HuH-7 (cell line): ENCODE results near the gene SPEF2.
"Not testable (repeated sequence)": the region's sequence is repeated elsewhere in the genome, so short reads cannot be mapped to it uniquely, and the experiment has no call there.

Source experiments
- DNase-seq: peaks from one replicate; pipeline ENCODE4 v3.0.0; 2011; ENCODE audit warnings: low spot score

SPEF2 gene

GRCh38 chr5:35823347-35824098 lies 205.9 kb downstream of the SPEF2 start:
- no peak for DNase-seq

- DNase-seq, result no peak
Measured at GRCh38 chr5:35826056-35826455, 208.4 kb downstream of the SPEF2 start.

- no peak for DNase-seq
Measured at GRCh38 chr5:35826554-35826953, 208.9 kb downstream of the SPEF2 start.

- DNase-seq, result no peak
Measured at GRCh38 chr5:35828082-35828598, 210.5 kb downstream of the SPEF2 start.

GRCh38 chr5:35830587-35830986 lies 212.9 kb downstream of the SPEF2 start:
- no peak for DNase-seq

GRCh38 chr5:35832762-35833161 lies 215.1 kb downstream of the SPEF2 start:
- no peak for DNase-seq

- DNase-seq, result no peak
Measured at GRCh38 chr5:35833224-35833623, 215.6 kb downstream of the SPEF2 start.

- DNase-seq, result no peak
Measured at GRCh38 chr5:35835796-35836742, 218.4 kb downstream of the SPEF2 start.

GRCh38 chr5:35838370-35839042 lies 220.8 kb downstream of the SPEF2 start:
- no peak for DNase-seq

- DNase-seq, result no peak
Measured at GRCh38 chr5:35842856-35843255, 225.2 kb downstream of the SPEF2 start.

- not testable (repeated sequence) for DNase-seq
Measured at GRCh38 chr5:35845508-35845907, 227.8 kb downstream of the SPEF2 start.

- DNase-seq, result no peak
Measured at GRCh38 chr5:35847491-35847890, 229.8 kb downstream of the SPEF2 start.

GRCh38 chr5:35847961-35848360 lies 230.3 kb downstream of the SPEF2 start:
- DNase-seq, result no peak

GRCh38 chr5:35849860-35850259 lies 232.2 kb downstream of the SPEF2 start:
- no peak for DNase-seq

- DNase-seq, result no peak
Measured at GRCh38 chr5:35850967-35851680, 233.5 kb downstream of the SPEF2 start.

- DNase-seq, result no peak
Measured at GRCh38 chr5:35852084-35852734, 234.5 kb downstream of the SPEF2 start.

GRCh38 chr5:35852773-35853172 lies 235.1 kb downstream of the SPEF2 start:
- no peak for DNase-seq

- DNase-seq, result no peak
Measured at GRCh38 chr5:35853631-35854030, 236.0 kb downstream of the SPEF2 start.

GRCh38 chr5:35854248-35854647 lies 236.6 kb downstream of the SPEF2 start:
- DNase-seq, result no peak

- no peak for DNase-seq
Measured at GRCh38 chr5:35855187-35855586, 237.5 kb downstream of the SPEF2 start.

GRCh38 chr5:35856186-35856764 lies 238.6 kb downstream of the SPEF2 start:
- not testable (repeated sequence) for DNase-seq
